Activated CD4-positive, alpha-beta T cell treated with anti-CD3 and anti-CD28 coated beads, Interleukin-2, Interleukin-4, amounts not matched to agents 100 ng/mL and 50 ng/mL, durations not matched to agents 16 hours and 8 hours (primary cell): ENCODE results near the gene MYL3.
A peak's percentile ranks its signal among the peaks of the same experiment; 100 is the strongest.
"Not testable (repeated sequence)": the region's sequence is repeated elsewhere in the genome, so short reads cannot be mapped to it uniquely, and the experiment has no call there.

Source experiments
- DNase-seq: peaks from one replicate; pipeline ENCODE4 v3.0.0-alpha.2; 2020; ENCODE audit warnings: low spot score

MYL3 gene

GRCh38 chr3:46863261-46863782 is at the start of gene MYL3:
MYL3 (minus strand) TSS chr3:46863444; CDS start chr3:46863390, 54 bp downstream.
- no peak for DNase-seq

- DNase-seq = peak; percentile 44
Observed at GRCh38 chr3:46912986-46913385, 49.7 kb upstream of the MYL3 start.

- not testable (repeated sequence) for DNase-seq
Observed at GRCh38 chr3:46910914-46911313, 47.7 kb upstream of the MYL3 start.

GRCh38 chr3:46910166-46910760 is 47.0 kb upstream of the MYL3 start:
- DNase-seq = no peak

GRCh38 chr3:46909535-46910161 is 46.4 kb upstream of the MYL3 start:
- DNase-seq = peak; percentile 79

- no peak for DNase-seq
Observed at GRCh38 chr3:46908986-46909534, 45.8 kb upstream of the MYL3 start.

GRCh38 chr3:46908294-46908985 is 45.2 kb upstream of the MYL3 start:
- no peak for DNase-seq

- no peak for DNase-seq
Observed at GRCh38 chr3:46907960-46908293, 44.7 kb upstream of the MYL3 start.

GRCh38 chr3:46907271-46907670 is 44.0 kb upstream of the MYL3 start:
- no peak for DNase-seq

GRCh38 chr3:46906471-46907058 is 43.3 kb upstream of the MYL3 start:
- no peak for DNase-seq

- DNase-seq = no peak
Observed at GRCh38 chr3:46905661-46906451, 42.6 kb upstream of the MYL3 start.

- no peak for DNase-seq
Observed at GRCh38 chr3:46905213-46905560, 41.9 kb upstream of the MYL3 start.

GRCh38 chr3:46904303-46905212 is 41.3 kb upstream of the MYL3 start:
- DNase-seq = no peak

- no peak for DNase-seq
Observed at GRCh38 chr3:46903341-46904302, 40.4 kb upstream of the MYL3 start.

GRCh38 chr3:46902188-46902631 is 39.0 kb upstream of the MYL3 start:
- DNase-seq = no peak

GRCh38 chr3:46901591-46902187 is 38.4 kb upstream of the MYL3 start:
- DNase-seq = no peak

- DNase-seq = no peak
Observed at GRCh38 chr3:46901061-46901460, 37.8 kb upstream of the MYL3 start.

GRCh38 chr3:46900356-46900755 is 37.1 kb upstream of the MYL3 start:
- DNase-seq = no peak

- no peak for DNase-seq
Observed at GRCh38 chr3:46900007-46900292, 36.7 kb upstream of the MYL3 start.
